ENCODE data around the gene SKIDA1. TPM values are rescaled to one million over a fixed set of nuclear protein-coding genes. Genes with fewer than 3 reads are reported as not detected.

The SKIDA1 gene
- total RNA-seq, 1 experiment from 2014 or later = 9.3 TPM

- peaks cover 29% of the 10 kb centered on the region for H3K4me1 ChIP-seq (ENCODE audit: control insufficient read depth, insufficient read depth, low read length)
- CTCF ChIA-PET = no interaction called here
- BruUV-seq (replicated peaks) = no TSS peak
- H3K36me3 ChIP-seq (ENCODE audit: control insufficient read depth, insufficient read depth, low read length) = no peaks in the 10 kb centered on the region; the same call in 1 of the 2 replicates
- peak overlapping the region; percentile 98 for H3K27ac ChIP-seq (ENCODE audit: low read length)
- POLR2A ChIA-PET = no interaction called here
- DNase-seq (ENCODE audit: low read depth, low spot score) (no peak), ATAC-seq (no peak)
- H3K4me3 ChIP-seq (ENCODE audit: low read depth in 2 of 2, low read length in 2 of 2) = no peak overlapping the region
- intact Hi-C loops (cut with micrococcal nuclease; ENCODE audit: unreplicated experiment) (no loop called here), in situ Hi-C loops (cut with HindIII; ENCODE audit: low pct_unique_long_range_greater_than_20kb, low sequenced_read_pairs) (no loop called here)
- no peaks in the 10 kb centered on the region for H3K27me3 ChIP-seq (ENCODE audit: control insufficient read depth, insufficient read depth, low read length)
- no peaks in the 10 kb centered on the region for H3K9me3 ChIP-seq (ENCODE audit: control insufficient read depth, insufficient read depth, low read depth, low read length)
- TF ChIP-seq CTCF (IDR thresholded peaks at IDR 0.05) (no peak), REST (IDR thresholded peaks at IDR 0.05; ENCODE audit: insufficient read depth in 1 of 2, low read depth in 2 of 2, low read length in 1 of 2) (no peak), POLR2AphosphoS5 (IDR thresholded peaks at IDR 0.05; ENCODE audit: low read depth, low read length) (no peak), TCF7L2 (IDR thresholded peaks at IDR 0.05; ENCODE audit: low read depth, low read length) (no peak), SIN3A (IDR thresholded peaks at IDR 0.05; ENCODE audit: borderline replicate concordance, insufficient read depth, low read depth, low read length) (no peak)
Measured at GRCh38 chr10:21487416-21488180, 37.9 kb downstream of the SKIDA1 start.

- Histone ChIP-seq H3K9me3 (ENCODE audit: control insufficient read depth, insufficient read depth, low read depth, low read length) (no peaks in the 10 kb centered on the region), H3K36me3 (ENCODE audit: control insufficient read depth, insufficient read depth, low read length) (no peaks in the 10 kb centered on the region), H3K27ac (ENCODE audit: low read length) (peak overlapping the region; percentile 12; the same call in 1 of the 2 replicates), H3K27me3 (ENCODE audit: control insufficient read depth, insufficient read depth, low read length) (no peaks in the 10 kb centered on the region), H3K4me1 (ENCODE audit: control insufficient read depth, insufficient read depth, low read length) (no peaks in the 10 kb centered on the region), H3K4me3 (ENCODE audit: low read depth in 2 of 2, low read length in 2 of 2) (no peak overlapping the region)
- in situ Hi-C loops (cut with HindIII; ENCODE audit: low pct_unique_long_range_greater_than_20kb, low sequenced_read_pairs) (no loop called here), intact Hi-C loops (cut with micrococcal nuclease; ENCODE audit: unreplicated experiment) (no loop called here)
- TF ChIP-seq CTCF (IDR thresholded peaks at IDR 0.05) = no peak
- TF ChIP-seq REST (IDR thresholded peaks at IDR 0.05; ENCODE audit: insufficient read depth in 1 of 2, low read depth in 2 of 2, low read length in 1 of 2) = no peak
- no peak for TF ChIP-seq SIN3A (IDR thresholded peaks at IDR 0.05; ENCODE audit: borderline replicate concordance, insufficient read depth, low read depth, low read length)
- no peak for TF ChIP-seq TCF7L2 (IDR thresholded peaks at IDR 0.05; ENCODE audit: low read depth, low read length)
- TF ChIP-seq POLR2AphosphoS5 (IDR thresholded peaks at IDR 0.05; ENCODE audit: low read depth, low read length) = no peak
- no TSS peak for BruUV-seq (replicated peaks)
- DNase-seq (ENCODE audit: low read depth, low spot score) = no peak
- CTCF ChIA-PET = no interaction called here
- ATAC-seq = no peak
- POLR2A ChIA-PET = no interaction called here
Measured at GRCh38 chr10:21482821-21483220, 42.7 kb downstream of the SKIDA1 start.
